D721Med (cell line): Measurements from ENCODE around the gene ADAM23.

Source experiments
- DNase-seq: peaks from one replicate; pipeline ENCODE4 v3.0.0; 2011; ENCODE audit warnings: low spot score; ENCODE audit not compliant: insufficient read length
- FAIRE-seq: peaks from 2 replicates; lab custom pipeline; 2011; peaks lifted over from hg19 to GRCh38; lab: Jason Lieb, UNC
- TF ChIP-seq, protein P1 (sequence below): IDR thresholded peaks from 2 replicates; pipeline ENCODE4 v1.5.1; 2012; ENCODE audit warnings: mild to moderate bottlenecking, control low read depth; ENCODE audit not compliant: insufficient read depth; ENCODE audit errors: missing control alignments

Gene ADAM23

DNA sequence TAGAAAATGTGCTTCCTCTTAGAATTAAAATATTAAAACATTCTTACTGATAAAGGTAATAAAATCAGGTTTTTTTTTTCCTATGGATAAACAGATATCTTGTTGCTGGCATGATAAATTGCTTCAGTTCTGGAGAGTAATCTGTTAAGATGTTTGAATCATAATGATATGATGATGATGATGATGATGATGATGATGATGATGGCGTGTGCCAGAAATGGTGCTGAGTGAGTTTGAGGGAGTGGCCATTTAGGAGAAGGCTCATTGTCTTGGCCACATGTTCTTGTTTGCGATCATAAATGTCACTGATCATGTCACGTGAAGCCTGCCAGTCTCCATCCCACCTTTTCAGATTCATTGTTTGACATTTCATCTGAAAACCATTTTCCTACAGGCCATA lies 35.0 kb downstream of the ADAM23 start:
- TF ChIP-seq, protein P1, sequence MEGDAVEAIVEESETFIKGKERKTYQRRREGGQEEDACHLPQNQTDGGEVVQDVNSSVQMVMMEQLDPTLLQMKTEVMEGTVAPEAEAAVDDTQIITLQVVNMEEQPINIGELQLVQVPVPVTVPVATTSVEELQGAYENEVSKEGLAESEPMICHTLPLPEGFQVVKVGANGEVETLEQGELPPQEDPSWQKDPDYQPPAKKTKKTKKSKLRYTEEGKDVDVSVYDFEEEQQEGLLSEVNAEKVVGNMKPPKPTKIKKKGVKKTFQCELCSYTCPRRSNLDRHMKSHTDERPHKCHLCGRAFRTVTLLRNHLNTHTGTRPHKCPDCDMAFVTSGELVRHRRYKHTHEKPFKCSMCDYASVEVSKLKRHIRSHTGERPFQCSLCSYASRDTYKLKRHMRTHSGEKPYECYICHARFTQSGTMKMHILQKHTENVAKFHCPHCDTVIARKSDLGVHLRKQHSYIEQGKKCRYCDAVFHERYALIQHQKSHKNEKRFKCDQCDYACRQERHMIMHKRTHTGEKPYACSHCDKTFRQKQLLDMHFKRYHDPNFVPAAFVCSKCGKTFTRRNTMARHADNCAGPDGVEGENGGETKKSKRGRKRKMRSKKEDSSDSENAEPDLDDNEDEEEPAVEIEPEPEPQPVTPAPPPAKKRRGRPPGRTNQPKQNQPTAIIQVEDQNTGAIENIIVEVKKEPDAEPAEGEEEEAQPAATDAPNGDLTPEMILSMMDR: no peak
- DNase-seq (no peak), FAIRE-seq (no peak)

DNA sequence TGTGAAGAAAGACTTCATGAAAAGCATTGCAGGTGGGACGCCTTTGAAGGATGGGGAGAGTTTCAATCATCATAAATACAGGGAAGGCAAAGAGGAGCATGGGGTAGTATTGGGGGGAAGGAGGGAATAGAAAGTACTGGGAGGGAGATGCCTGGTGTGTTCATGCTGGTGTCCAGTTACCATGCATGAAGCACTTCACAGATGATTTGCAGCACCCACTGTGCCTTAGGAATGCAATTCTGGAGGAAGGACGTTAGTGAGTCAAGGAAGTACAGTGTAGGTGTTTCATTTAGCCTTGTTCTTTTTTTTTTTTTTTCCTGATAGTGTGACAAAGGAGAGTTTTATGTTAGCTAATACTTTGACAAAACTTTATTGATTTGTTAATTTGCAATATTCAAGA lies 36.8 kb downstream of the ADAM23 start:
- FAIRE-seq: peak; percentile 69
- TF ChIP-seq, protein P1: no peak
- DNase-seq: no peak

DNA sequence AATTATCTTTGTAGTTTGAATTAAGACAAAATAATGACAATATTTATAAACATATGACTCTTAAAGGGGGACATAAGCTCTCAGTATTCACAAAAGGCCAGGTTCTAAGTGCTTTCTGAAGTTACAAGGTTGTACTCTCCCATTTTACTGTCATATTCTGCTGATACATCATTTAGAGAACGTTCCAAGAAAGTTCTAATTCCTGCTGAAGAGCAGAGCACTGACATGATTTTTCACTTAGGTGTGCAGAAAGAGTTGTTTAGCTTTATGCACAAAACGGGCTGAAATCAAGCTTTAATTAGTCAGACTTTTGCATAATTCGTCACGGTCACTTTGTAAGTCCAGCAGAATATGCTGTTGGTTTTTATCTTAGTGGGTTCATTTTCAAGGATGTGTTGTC lies 37.3 kb downstream of the ADAM23 start:
- DNase-seq: no peak
- TF ChIP-seq, protein P1: no peak
- peak; percentile 55 for FAIRE-seq

DNA sequence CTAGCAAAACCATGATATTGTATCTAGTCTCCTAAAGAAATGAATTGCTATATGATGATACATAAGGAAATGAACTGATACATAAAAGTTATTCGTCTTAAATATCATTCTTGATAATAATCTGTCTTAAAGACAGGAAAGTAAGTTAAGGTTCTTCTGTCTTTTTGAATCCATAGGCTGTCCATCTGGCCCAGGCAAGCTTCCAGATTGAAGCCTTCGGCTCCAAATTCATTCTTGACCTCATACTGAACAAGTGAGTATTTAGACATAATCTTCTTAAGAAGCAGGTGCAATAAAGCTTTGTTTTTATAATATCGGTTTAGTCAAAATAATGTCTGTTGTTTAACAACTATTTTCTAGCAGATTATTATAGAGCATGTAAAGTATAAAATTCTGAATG lies 37.7 kb downstream of the ADAM23 start:
- FAIRE-seq (peak; percentile 89), DNase-seq (no peak)
- TF ChIP-seq, protein P1: no peak

DNA sequence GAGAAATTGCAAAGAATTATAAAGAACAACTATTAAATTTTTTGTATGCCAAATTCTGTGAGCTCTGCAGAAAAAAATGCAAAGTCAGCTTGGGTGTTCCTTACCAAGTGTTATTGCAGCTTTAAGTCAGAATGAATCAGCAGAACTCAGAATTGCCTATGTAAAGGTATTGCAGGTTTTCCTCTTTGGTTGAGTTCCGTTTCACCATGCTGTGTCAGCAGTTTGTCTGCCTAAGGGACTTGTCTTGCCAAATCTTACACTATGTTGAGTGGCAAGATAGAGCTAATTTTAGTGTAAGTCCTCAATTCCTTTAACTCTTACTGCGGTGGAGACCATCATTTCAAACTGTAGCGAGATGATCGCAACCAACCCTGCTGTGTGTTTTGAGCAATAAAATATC lies 38.8 kb downstream of the ADAM23 start:
- DNase-seq (no peak), FAIRE-seq (no peak)
- TF ChIP-seq, protein P1: no peak

DNA sequence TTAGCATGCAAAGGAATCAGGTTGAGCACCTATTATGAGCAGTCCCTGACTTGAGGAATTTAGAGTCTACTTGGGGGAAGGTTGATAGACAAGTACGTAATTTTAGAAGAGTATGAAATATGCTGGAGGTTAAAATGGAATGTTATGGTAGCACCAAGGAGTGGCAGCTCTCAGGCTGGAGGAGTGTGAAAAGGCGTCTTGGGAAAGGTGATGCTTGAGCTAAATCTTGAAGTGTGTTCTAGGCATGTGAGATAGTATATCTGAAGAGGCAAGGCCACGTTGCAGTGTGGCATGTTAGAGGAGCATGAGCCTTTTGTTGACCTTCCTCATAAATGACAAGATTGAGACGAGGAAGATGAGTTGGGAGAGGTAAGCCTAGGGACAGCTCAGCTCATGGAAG lies 39.3 kb downstream of the ADAM23 start:
- no peak for FAIRE-seq

DNA sequence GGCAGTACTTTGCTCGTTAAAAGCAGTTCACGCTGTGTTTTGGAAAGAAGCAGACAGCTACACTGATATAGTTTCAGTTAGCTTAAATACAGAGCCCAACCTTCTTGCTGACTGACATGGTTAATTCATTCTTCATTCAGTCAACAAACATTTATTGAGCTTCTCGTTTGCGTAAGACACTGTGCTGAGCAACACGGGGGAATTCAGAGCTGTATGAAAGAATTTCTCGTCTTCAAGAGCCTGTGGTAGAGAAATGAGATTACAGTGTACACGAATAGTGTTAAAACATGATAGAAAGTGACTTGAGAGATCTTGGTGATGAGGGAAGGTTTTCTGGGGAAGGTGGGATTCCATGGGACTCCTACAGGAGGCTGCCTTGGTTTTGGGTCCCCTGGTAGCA lies 44.7 kb downstream of the ADAM23 start:
- TF ChIP-seq, protein P1: no peak
- no peak for FAIRE-seq
- DNase-seq: no peak

More for the DNA sequence above, 39.3 kb downstream of the ADAM23 start:
- DNase-seq: no peak
- TF ChIP-seq, protein P1: no peak
